Aorta (tissue), 5 donors: ENCODE data around the gene MAST4. TPM values are rescaled to one million over a fixed set of nuclear protein-coding genes. Genes with fewer than 3 reads are reported as not detected.

Source experiments
- ATAC-seq: fragments of 200-7000 bp; cut with Tn5 transposase; one replicate; pipeline ENCODE4 v1.9.1; 2022; ENCODE audit warnings: moderate library complexity; ENCODE audit not compliant: low FRiP score
- DNase-seq, 2 donors: peaks; one replicate each; pipeline ENCODE4 v3.0.0-alpha.2; 2020
- H3K27ac ChIP-seq, 2 donors: one replicate each; pipeline ENCODE4 v1.5.1; 2013; ENCODE audit warnings: low read length in 2 of 2, mild to moderate bottlenecking in 2 of 2, moderate library complexity in 2 of 2, control low read depth in 1 of 2, inconsistent platforms in 1 of 2, low read depth in 1 of 2
- H3K27me3 ChIP-seq, 2 donors: one replicate each; pipeline ENCODE4 v1.6.1; 2013; ENCODE audit warnings: control low read depth in 1 of 2, low read length in 1 of 2, mild to moderate bottlenecking in 1 of 2, moderate library complexity in 1 of 2; ENCODE audit not compliant: insufficient read depth in 2 of 2, control insufficient read depth in 1 of 2
- H3K36me3 ChIP-seq, 2 donors: one replicate each; pipeline ENCODE4 v1.6.1; 2013; ENCODE audit warnings: control low read depth in 1 of 2, low read length in 1 of 2, mild to moderate bottlenecking in 1 of 2; ENCODE audit not compliant: insufficient read depth in 2 of 2, control insufficient read depth in 1 of 2
- H3K4me1 ChIP-seq, 2 donors: one replicate each; pipeline ENCODE4 v1.6.1; 2013; ENCODE audit warnings: low read length in 2 of 2, control low read depth in 1 of 2, mild to moderate bottlenecking in 1 of 2, moderate library complexity in 1 of 2; ENCODE audit not compliant: insufficient read depth in 2 of 2, control insufficient read depth in 1 of 2
- H3K4me3 ChIP-seq, 2 donors: one replicate each; pipeline ENCODE4 v1.5.1; 2013; ENCODE audit warnings: low read length in 2 of 2, control low read depth in 1 of 2, mild to moderate bottlenecking in 1 of 2
- H3K9me3 ChIP-seq: one replicate; pipeline ENCODE4 v1.6.1; 2013; ENCODE audit warnings: mild to moderate bottlenecking, low read length; ENCODE audit not compliant: control insufficient read depth
- WGBS, 2 donors: extraction: QIAGEN DNeasy Blood & Tissue Kit; methylation state at CpG; one replicate each; pipeline ENCODE4 v1.1.7; 2013; 5-methylcytosine and 5-hydroxymethylcytosine counted together
- intact Hi-C, 2 donors: fragments of 100-400 bp; cut with DNase I; formaldehyde crosslinking; loops; one replicate each; pipeline versions ENCODE4 v1.14.2 to v1.15.0; 2022
- polyA plus RNA-seq, 2 donors: library from polyadenylated mRNA; stranded (reverse); fragments of 200-250 nt; gene quantifications; one replicate each; pipeline ENCODE4 v1.2.3, GENCODE V29; 2013
- total RNA-seq, 2 donors: library from RNA; stranded (reverse); fragmentation: NEBNext Ultra II Directional; extraction: Animal tissue kit (Norgen Biotek cat#: 25700); gene quantifications; one replicate each; pipeline ENCODE4 v1.2.1, GENCODE V29; 2021
- donor health status: healthy with polysubstance abuse.
- donor health status: Bipolar disorder and iron deficiency.
- donor health status: DM: no; HTN: no; CAD: no.
- donor health status: DM: no; HTN: no; CAD: no.
- donor health status: DM: yes; HTN: yes; CAD: no.

Gene MAST4
- total and polyA plus RNA-seq, 4 donors: 2.4 to 66.5 (median 24.9) TPM

- peak; percentile 89 to 90 for DNase-seq
- peak; percentile 92 for ATAC-seq
- Histone ChIP-seq H3K4me1 (peaks cover 2 to 26% of the 10 kb centered on the region in 2 donors), H3K36me3 (no peaks in the 10 kb centered on the region), H3K4me3 (peak overlapping the region; percentile 71 to 97), H3K27me3 (no peaks in the 10 kb centered on the region), H3K9me3 (no peaks in the 10 kb centered on the region), H3K27ac (peak overlapping the region; percentile 89 to 96)
- intact Hi-C loops: loop anchor here in 1 of 2 donors (2.0 to 10.0 kb wide), 2 partner anchors 45 to 161 kb away; no protein-coding TSS in a partner anchor
- WGBS, 2 donors: 0 to 1% methylated on average over 38 to 54 of the region's 54 CpGs
Measured at GRCh38 chr5:67003935-67004729, 407.9 kb downstream of the MAST4 start.

DNA sequence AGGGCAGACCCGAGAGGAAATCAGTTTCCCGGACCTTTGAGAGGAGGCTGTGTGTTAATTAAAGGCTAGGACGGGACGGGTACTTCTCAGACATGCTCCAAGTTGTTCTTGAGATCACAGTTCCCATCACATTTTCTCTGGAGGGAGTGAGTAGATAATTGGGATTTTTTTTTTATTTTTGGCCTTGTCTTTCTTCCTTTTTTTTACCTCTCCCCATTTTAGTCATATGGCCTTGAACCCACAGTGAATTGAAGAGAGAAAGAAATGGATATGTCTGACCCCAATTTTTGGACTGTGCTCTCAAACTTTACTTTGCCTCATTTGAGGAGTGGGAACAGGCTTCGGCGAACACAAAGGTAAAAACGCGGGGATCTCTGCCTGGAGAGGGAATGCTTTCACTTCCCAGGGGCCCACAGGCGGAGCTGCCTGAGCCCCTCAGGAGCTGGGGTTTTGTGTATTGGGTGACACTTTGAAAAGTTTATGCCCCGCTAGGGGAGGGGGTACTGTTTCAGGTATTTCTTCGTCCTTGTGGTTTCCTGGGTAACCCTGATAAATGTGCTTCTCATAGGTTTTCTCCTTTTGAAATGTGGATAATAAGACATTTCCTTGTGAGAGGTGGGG is 408.6 kb downstream of the MAST4 start:
- Histone ChIP-seq H3K36me3 (no peaks in the 10 kb centered on the region), H3K9me3 (no peaks in the 10 kb centered on the region), H3K27ac (peak overlapping the region; percentile 89 to 96), H3K4me3 (peak overlapping the region; percentile 71 to 97), H3K4me1 (peaks cover 2 to 26% of the 10 kb centered on the region in 2 donors), H3K27me3 (no peaks in the 10 kb centered on the region)
- 1 to 3% methylated on average over 11 of the region's 11 CpGs for WGBS, 2 donors
- intact Hi-C loops: loop anchor here in 1 of 2 donors (2.0 to 10.0 kb wide), 2 partner anchors 46 to 160 kb away; no protein-coding TSS in a partner anchor
- ATAC-seq (no peak), DNase-seq (no peak)

DNA sequence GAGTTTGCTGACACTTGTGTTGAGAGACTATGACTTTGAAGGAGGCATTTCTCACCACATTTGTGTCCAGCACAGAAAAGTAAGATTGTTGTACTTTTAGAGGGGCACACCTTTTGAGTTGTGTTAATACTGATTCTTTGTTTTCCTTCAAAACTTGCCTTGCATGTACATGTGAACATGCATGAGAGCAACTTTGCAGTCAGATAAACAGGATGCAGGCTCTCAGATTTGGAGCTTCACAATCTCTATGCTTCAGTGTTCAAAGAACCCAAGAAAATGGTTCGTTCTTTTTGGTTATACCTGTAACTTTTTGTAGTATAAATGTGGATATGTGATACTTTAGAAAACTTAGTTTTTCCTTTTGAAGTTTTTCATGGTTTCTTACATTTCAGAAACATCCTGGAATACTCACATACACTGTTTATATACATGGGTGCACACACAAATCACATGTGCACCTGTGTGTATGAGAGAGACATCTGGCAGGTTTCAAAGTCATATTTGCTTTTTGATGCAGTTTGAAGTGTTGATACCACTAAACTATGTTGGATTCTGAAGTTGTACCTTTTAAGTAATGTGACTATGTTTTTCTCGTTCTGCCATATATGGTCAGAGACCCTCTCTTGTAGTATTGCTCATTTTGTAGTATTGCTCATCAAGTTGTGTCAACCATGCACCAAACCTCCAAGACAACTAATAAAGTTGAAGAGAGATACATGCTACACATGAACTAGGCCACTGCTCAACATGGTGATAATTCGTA is 409.7 kb downstream of the MAST4 start:
- no peak for DNase-seq
- 40 to 49% methylated on average over 3 of the region's 3 CpGs for WGBS, 2 donors
- no peak overlapping the region for H3K27ac ChIP-seq
- intact Hi-C loops: loop anchor here in 1 of 2 donors (2.0 to 10.0 kb wide), 2 partner anchors 47 to 159 kb away; no protein-coding TSS in a partner anchor
- H3K4me1 ChIP-seq: peaks cover 2 to 26% of the 10 kb centered on the region in 2 donors
- H3K27me3 ChIP-seq: no peaks in the 10 kb centered on the region
- no peaks in the 10 kb centered on the region for H3K36me3 ChIP-seq
- H3K4me3 ChIP-seq: peak overlapping the region; percentile 71 to 97
- no peaks in the 10 kb centered on the region for H3K9me3 ChIP-seq
- ATAC-seq: no peak

DNA sequence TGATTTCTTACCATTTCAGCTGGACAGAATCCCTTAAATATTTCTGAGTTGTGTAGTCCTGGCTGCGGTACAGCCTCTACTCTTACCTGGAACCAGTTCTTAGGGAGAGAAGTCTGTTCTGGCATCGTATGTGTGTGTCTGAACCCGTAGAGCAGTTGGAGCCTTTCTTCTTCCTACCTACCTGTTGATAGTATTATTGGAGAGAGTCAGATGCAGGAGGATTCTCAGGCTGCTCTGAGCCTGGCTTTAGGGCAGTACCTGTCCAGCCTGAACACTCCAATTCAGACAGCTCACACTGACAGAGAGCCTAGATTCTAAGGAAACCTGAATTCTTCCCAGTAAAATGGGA is 410.3 kb downstream of the MAST4 start:
- H3K27ac ChIP-seq: no peak overlapping the region
- intact Hi-C loops: loop anchor here in 1 of 2 donors (10.0 kb wide), 1 partner anchor 158 kb away; no protein-coding TSS in a partner anchor

DNA sequence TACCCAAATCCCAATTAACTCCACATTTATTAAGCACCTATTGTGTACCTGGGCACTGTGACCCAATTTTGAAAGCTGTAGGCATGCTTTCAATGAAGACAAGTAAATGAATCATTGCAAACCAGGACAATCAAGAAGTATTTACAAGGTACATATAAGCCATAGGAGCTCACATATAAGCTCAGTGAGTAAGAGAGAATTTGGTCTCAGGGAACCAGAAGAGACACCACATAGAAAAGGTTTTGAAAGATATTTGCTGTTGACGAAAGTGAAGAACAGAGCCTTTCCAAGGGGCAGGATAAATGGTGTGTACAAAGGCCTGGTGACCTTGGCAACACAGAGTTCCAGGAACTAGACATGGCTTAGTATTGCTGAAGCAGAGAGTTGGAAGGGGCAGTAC is 412.8 kb downstream of the MAST4 start:
- H3K4me3 ChIP-seq: no peak overlapping the region
- H3K27ac ChIP-seq: no peak overlapping the region
- H3K36me3 ChIP-seq: no peaks in the 10 kb centered on the region
- no peaks in the 10 kb centered on the region for H3K27me3 ChIP-seq
- no peaks in the 10 kb centered on the region for H3K9me3 ChIP-seq
- peaks cover 2 to 28% of the 10 kb centered on the region in 2 donors for H3K4me1 ChIP-seq
- DNase-seq (no peak), ATAC-seq (no peak)
- intact Hi-C loops: loop anchor here in 1 of 2 donors (10.0 kb wide), 1 partner anchor 156 kb away; no protein-coding TSS in a partner anchor
- 83 to 92% methylated on average over 1 of the region's 1 CpG for WGBS, 2 donors

More for the DNA sequence above, 410.3 kb downstream of the MAST4 start:
- H3K27me3 ChIP-seq: no peaks in the 10 kb centered on the region
- H3K9me3 ChIP-seq: no peaks in the 10 kb centered on the region
- peaks cover 2 to 26% of the 10 kb centered on the region in 2 donors for H3K4me1 ChIP-seq
- DNase-seq (no peak), ATAC-seq (no peak)
- H3K36me3 ChIP-seq: no peaks in the 10 kb centered on the region
- peak overlapping the region; percentile 36 to 71 for H3K4me3 ChIP-seq
- WGBS, 2 donors: 30 to 33% methylated on average over 3 of the region's 3 CpGs

GRCh38 chr5:67010684-67011409 is 414.7 kb downstream of the MAST4 start:
- intact Hi-C loops: loop anchor here in 1 of 2 donors (5.0 kb wide), 1 partner anchor 86 kb away; no protein-coding TSS in a partner anchor
- H3K4me1 ChIP-seq: peaks cover 4 to 34% of the 10 kb centered on the region in 2 donors

DNA sequence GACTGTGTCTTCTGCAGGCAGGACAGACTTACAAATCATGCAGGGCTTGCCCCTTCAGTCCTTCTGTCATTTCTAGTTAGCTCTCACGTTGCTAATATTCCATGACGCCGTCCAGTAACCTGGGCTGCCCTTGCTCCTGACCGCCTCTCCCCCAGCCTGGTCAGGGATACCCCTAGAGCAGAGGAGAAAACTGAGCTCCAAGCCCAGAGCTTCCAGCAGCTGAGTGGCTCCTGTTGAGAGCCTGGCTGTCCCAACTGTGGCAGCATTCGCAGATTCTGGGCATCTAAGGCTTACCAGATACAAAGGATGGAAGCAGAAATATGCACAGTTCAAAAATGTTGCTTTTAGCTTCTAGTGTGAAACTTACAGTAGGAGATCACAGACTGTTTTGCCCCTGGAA is 415.2 kb downstream of the MAST4 start:
- ATAC-seq: no peak
- H3K27ac ChIP-seq: peak overlapping the region in 1 of 2 donors; percentile 39
- DNase-seq: no peak
- H3K36me3 ChIP-seq: no peaks in the 10 kb centered on the region
- 40 to 41% methylated on average over 5 of the region's 5 CpGs for WGBS, 2 donors
- H3K4me1 ChIP-seq: peaks cover 4 to 32% of the 10 kb centered on the region in 2 donors
- H3K27me3 ChIP-seq: no peaks in the 10 kb centered on the region
- H3K4me3 ChIP-seq: no peak overlapping the region
- intact Hi-C loops: loop anchor here in 1 of 2 donors (5.0 kb wide), 1 partner anchor 86 kb away; no protein-coding TSS in a partner anchor
- no peaks in the 10 kb centered on the region for H3K9me3 ChIP-seq

More at GRCh38 chr5:67010684-67011409, 414.7 kb downstream of the MAST4 start:
- H3K36me3 ChIP-seq: no peaks in the 10 kb centered on the region
- WGBS, 2 donors: 27 to 31% methylated on average over 8 of the region's 8 CpGs
- no peaks in the 10 kb centered on the region for H3K9me3 ChIP-seq
- H3K27ac ChIP-seq: peak overlapping the region in 1 of 2 donors; percentile 39
- H3K27me3 ChIP-seq: no peaks in the 10 kb centered on the region
- H3K4me3 ChIP-seq: no peak overlapping the region
- ATAC-seq: peak; percentile 40
- DNase-seq: peak; percentile 48 to 76
